WERI-Rb-1 (cell line): Measurements from ENCODE around the gene GNAQ.
"Not testable (repeated sequence)": the region's sequence is repeated elsewhere in the genome, so short reads cannot be mapped to it uniquely, and the experiment has no call there.

Experiments
- DNase-seq: peaks from one replicate; pipeline ENCODE4 v3.0.0-alpha.2; 2020
- H3K27ac ChIP-seq: fragments of 250-450 bp; sonication (Bioruptor Pico); 2 replicates; pipeline ENCODE4 v1.5.1; 2020; ENCODE audit warnings: mild to moderate bottlenecking, moderate library complexity
- H3K27me3 ChIP-seq: fragments of 250-450 bp; sonication (Bioruptor Pico); 2 replicates; pipeline ENCODE4 v1.5.1; 2021; ENCODE audit warnings: mild to moderate bottlenecking, low read depth, moderate library complexity; ENCODE audit not compliant: insufficient read depth, severe bottlenecking
- H3K36me3 ChIP-seq: fragments of 250-450 bp; sonication (Bioruptor Pico); 2 replicates; pipeline ENCODE4 v1.5.1; 2020; ENCODE audit warnings: mild to moderate bottlenecking, moderate library complexity
- H3K4me3 ChIP-seq: 2 replicates; pipeline ENCODE4 v1.5.1; 2011; ENCODE audit warnings: low read depth, mild to moderate bottlenecking, control low read depth, low read length
- H3K9me3 ChIP-seq: fragments of 250-450 bp; sonication (Bioruptor Pico); 2 replicates; pipeline ENCODE4 v1.5.1; 2021; ENCODE audit warnings: mild to moderate bottlenecking, moderate library complexity; ENCODE audit not compliant: severe bottlenecking
- TF ChIP-seq, protein P1 (sequence below): IDR thresholded peaks from 2 replicates; pipeline ENCODE4 v1.5.1; 2011; ENCODE audit warnings: low read depth, mild to moderate bottlenecking, control low read depth, inconsistent platforms, low read length

GNAQ gene

DNA sequence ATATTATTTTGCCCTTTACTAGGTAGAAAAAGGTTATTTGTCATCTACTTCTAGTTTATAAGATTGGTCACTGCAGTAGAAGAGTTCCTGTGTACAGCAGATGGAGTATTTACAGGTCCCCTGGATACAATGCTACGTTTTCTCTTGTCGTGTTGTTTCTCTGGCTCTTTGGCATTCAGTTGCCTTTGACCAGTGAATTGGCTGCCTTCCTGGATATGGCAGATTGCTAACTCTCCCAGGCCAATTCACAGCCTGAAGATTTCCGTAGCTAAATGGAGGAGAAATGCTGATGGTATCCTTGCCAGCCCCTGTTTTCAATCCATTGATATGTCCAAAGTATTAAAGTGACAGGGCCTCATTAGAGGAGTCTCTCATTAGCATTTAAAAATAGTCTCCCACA is 32.5 kb upstream of the GNAQ start:
- no peaks in the 10 kb centered on the region for H3K9me3 ChIP-seq
- H3K27ac ChIP-seq: no peak overlapping the region
- H3K4me3 ChIP-seq: no peak overlapping the region
- DNase-seq: no peak
- TF ChIP-seq, protein P1, sequence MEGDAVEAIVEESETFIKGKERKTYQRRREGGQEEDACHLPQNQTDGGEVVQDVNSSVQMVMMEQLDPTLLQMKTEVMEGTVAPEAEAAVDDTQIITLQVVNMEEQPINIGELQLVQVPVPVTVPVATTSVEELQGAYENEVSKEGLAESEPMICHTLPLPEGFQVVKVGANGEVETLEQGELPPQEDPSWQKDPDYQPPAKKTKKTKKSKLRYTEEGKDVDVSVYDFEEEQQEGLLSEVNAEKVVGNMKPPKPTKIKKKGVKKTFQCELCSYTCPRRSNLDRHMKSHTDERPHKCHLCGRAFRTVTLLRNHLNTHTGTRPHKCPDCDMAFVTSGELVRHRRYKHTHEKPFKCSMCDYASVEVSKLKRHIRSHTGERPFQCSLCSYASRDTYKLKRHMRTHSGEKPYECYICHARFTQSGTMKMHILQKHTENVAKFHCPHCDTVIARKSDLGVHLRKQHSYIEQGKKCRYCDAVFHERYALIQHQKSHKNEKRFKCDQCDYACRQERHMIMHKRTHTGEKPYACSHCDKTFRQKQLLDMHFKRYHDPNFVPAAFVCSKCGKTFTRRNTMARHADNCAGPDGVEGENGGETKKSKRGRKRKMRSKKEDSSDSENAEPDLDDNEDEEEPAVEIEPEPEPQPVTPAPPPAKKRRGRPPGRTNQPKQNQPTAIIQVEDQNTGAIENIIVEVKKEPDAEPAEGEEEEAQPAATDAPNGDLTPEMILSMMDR: no peak
- no peaks in the 10 kb centered on the region for H3K27me3 ChIP-seq
- H3K36me3 ChIP-seq: no peaks in the 10 kb centered on the region

DNA sequence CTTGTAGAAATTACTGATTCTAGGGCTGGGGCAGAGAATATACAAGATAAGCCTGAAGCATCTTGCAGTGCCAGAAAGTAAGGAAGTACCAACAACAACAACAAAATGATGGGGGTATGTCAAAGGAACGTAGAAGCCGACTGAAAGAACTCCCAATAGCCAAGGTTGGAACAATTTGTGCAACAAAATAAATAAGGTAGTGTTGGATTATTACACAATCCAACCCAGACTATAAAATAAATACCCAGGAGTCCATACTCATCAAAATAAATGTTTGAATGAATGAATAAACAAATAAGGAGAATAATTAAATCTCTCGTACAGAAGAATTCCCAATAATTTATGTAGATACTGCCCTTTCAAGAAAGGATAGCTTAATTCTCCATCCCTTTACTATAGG is 31.1 kb upstream of the GNAQ start:
- Histone ChIP-seq H3K27ac (no peak overlapping the region), H3K9me3 (no peaks in the 10 kb centered on the region), H3K36me3 (no peaks in the 10 kb centered on the region), H3K4me3 (no peak overlapping the region), H3K27me3 (no peaks in the 10 kb centered on the region)
- no peak for DNase-seq
- TF ChIP-seq, protein P1: no peak

DNA sequence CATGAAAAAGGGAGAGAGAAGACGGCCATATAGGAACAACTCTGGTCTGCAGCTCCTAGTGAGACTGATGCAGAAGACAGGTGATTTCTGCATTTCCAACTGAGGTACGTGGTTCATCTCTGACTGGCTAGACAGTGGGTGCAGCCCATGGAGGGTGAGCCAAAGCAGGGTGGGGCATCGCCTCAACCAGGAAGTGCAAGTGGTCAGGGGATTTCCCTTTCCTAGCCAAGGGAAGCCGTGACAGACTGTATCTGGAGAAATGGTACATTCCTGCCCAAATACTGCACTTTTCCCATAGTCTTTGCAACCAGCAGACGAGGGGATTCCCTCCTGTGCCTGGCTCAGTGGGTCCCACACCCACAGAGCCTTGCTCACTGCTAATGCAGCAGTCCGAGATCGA is 22.6 kb upstream of the GNAQ start:
- not testable (repeated sequence) for H3K27me3 ChIP-seq, H3K27ac ChIP-seq, H3K4me3 ChIP-seq, H3K36me3 ChIP-seq, DNase-seq, H3K9me3 ChIP-seq

- Histone ChIP-seq H3K9me3 (peaks cover 3% of the 10 kb centered on the region), H3K4me3 (no peak overlapping the region), H3K27ac (no peak overlapping the region), H3K36me3 (no peaks in the 10 kb centered on the region), H3K27me3 (peaks cover 4% of the 10 kb centered on the region)
- TF ChIP-seq, protein P1: no peak
- no peak for DNase-seq
Observed at GRCh38 chr9:78053627-78054026, 22.0 kb upstream of the GNAQ start.

GRCh38 chr9:78050421-78050820 is 18.8 kb upstream of the GNAQ start:
- TF ChIP-seq, protein P1: no peak
- peaks cover 2% of the 10 kb centered on the region for H3K9me3 ChIP-seq
- no peak for DNase-seq
- H3K27me3 ChIP-seq: no peaks in the 10 kb centered on the region
- H3K4me3 ChIP-seq: no peak overlapping the region
- H3K27ac ChIP-seq: no peak overlapping the region
- H3K36me3 ChIP-seq: no peaks in the 10 kb centered on the region

- H3K36me3 ChIP-seq: no peaks in the 10 kb centered on the region
- no peak overlapping the region for H3K4me3 ChIP-seq
- no peak for DNase-seq
- H3K27me3 ChIP-seq: no peaks in the 10 kb centered on the region
- no peak overlapping the region for H3K27ac ChIP-seq
- TF ChIP-seq, protein P1: no peak
- no peaks in the 10 kb centered on the region for H3K9me3 ChIP-seq
Observed at GRCh38 chr9:78049484-78049883, 17.9 kb upstream of the GNAQ start.
